HG02884 (cell line): ENCODE measurements around the gene PHC3.
"Not testable (repeated sequence)": the region's sequence is repeated elsewhere in the genome, so short reads cannot be mapped to it uniquely, and the experiment has no call there.

Experiments used
- ATAC-seq: cut with Tn5 transposase; IDR thresholded peaks from one replicate; pipeline ENCODE4 v1.9.1; 2021; ENCODE audit warnings: mild to moderate bottlenecking, moderate library complexity; ENCODE audit not compliant: unreplicated experiment

The PHC3 gene

GRCh38 chr3:170180908-170181885 lies at the start of gene PHC3:
Gene PHC3 (minus strand): TSS chr3:170181733. CDS start chr3:170181715, 18 bp downstream.
- peak; percentile 67 for ATAC-seq

- no peak for ATAC-seq
Observed at GRCh38 chr3:170228093-170228766, 46.7 kb upstream of the PHC3 start.

GRCh38 chr3:170226426-170226960 lies 45.0 kb upstream of the PHC3 start:
- ATAC-seq, result no peak

- no peak for ATAC-seq
Observed at GRCh38 chr3:170225166-170225565, 43.6 kb upstream of the PHC3 start.

- ATAC-seq, result peak; percentile 29
Observed at GRCh38 chr3:170222647-170223541, 41.4 kb upstream of the PHC3 start.

- ATAC-seq, result peak; percentile 95
Observed at GRCh38 chr3:170221924-170222646, 40.6 kb upstream of the PHC3 start, which contains the start of gene PRKCI. Gene PRKCI (plus strand): TSS chr3:170222424. CDS start chr3:170222670, 246 bp downstream.

GRCh38 chr3:170220871-170221270 lies 39.3 kb upstream of the PHC3 start:
- no peak for ATAC-seq

- ATAC-seq, result no peak
Observed at GRCh38 chr3:170219850-170220249, 38.3 kb upstream of the PHC3 start.

- no peak for ATAC-seq
Observed at GRCh38 chr3:170211668-170212067, 30.1 kb upstream of the PHC3 start.

- ATAC-seq, result no peak
Observed at GRCh38 chr3:170207717-170208116, 26.2 kb upstream of the PHC3 start.

GRCh38 chr3:170206164-170206762 lies 24.7 kb upstream of the PHC3 start:
- ATAC-seq, result not testable (repeated sequence)

- ATAC-seq, result no peak
Observed at GRCh38 chr3:170205302-170205701, 23.8 kb upstream of the PHC3 start.

GRCh38 chr3:170204509-170204908 lies 23.0 kb upstream of the PHC3 start:
- no peak for ATAC-seq

- no peak for ATAC-seq
Observed at GRCh38 chr3:170204023-170204472, 22.5 kb upstream of the PHC3 start.

- ATAC-seq, result no peak
Observed at GRCh38 chr3:170203457-170203856, 21.9 kb upstream of the PHC3 start.

GRCh38 chr3:170201527-170201926 lies 20.0 kb upstream of the PHC3 start:
- ATAC-seq, result no peak

GRCh38 chr3:170200987-170201386 lies 19.5 kb upstream of the PHC3 start:
- no peak for ATAC-seq

GRCh38 chr3:170196833-170197232 lies 15.3 kb upstream of the PHC3 start:
- no peak for ATAC-seq

GRCh38 chr3:170195759-170196158 lies 14.2 kb upstream of the PHC3 start:
- ATAC-seq, result not testable (repeated sequence)
